ENCODE data around the gene FLOT1.

DNA sequence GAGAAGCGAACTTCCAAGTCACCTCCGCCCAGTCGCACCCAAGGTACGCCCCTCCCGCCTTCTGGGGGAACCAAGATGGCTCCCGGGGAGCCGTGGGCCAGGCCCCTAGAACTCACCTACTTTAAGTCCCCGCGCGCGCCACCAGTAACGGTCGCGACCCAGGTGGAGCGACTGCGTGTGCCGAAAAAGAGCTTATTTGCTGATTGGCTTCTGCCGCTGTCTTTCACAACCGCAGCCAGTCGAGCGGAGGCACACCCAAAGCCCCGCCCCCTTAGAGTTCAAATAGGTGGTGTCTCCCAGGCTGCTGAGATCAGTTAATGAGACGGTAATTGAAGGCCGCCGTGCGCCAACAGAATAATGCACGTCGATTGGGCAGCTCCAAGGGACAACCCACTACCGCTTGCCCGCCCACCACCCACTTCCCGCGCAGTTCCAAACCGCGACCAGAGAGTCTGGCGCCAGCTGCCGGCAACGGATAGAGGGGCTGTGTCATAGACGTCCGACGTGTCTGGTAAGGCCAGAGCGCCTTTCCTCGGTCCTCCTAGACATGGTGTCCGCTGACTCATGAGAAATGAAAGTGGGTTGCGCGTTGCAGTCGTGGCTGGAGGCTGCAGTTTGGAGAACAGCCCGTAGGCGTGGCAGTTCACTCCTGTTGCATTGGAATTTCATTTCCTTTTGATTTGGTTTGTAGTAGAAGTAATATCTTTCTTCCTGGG is 25.2 kb downstream of the FLOT1 start, which contains the start of gene MDC1:
- TF ChIP-seq CTCF (IDR thresholded peaks at IDR 0.05) (no peak), EP300 (IDR thresholded peaks at IDR 0.05) (no peak), ESRRA (IDR thresholded peaks at IDR 0.05; ENCODE audit: borderline replicate concordance, low read length) (no peak), POLR2A (IDR thresholded peaks at IDR 0.05; ENCODE audit: low read length) (0 out of 2 replicates have a peak, but pooled peaks have one; percentile 32), CEBPB (IDR thresholded peaks at IDR 0.05) (no peak), HOXA7 (CRISPR knock-in tag; IDR thresholded peaks at IDR 0.05) (no peak), FOSB (CRISPR knock-in tag; IDR thresholded peaks at IDR 0.05) (no peak), SREBF2 (IDR thresholded peaks at IDR 0.05) (no peak), ZNF302 (CRISPR knock-in tag; IDR thresholded peaks at IDR 0.05) (no peak), GATA3 (IDR thresholded peaks at IDR 0.05; ENCODE audit: borderline replicate concordance) (no peak; the same call in 1 of the 2 replicates), ZSCAN20 (CRISPR knock-in tag; IDR thresholded peaks at IDR 0.05) (no peak), NFE2L2 (conservative IDR thresholded peaks at IDR 0.05; ENCODE audit: low read length) (no peak; the same call in 1 of the 2 replicates), CHD2 (IDR thresholded peaks at IDR 0.05; ENCODE audit: low read length, partially characterized antibody) (no peak)

Data from A549 (cell line).